NCI-H345 (cell line): ENCODE measurements around the gene PPM1H.

Experiments used
- DNase-seq: peaks from one replicate; lab custom pipeline; 2025; lab: John Stamatoyannopoulos, UW

The PPM1H gene

GRCh38 chr12:62873116-62873825, 61.7 kb downstream of the PPM1H start:
- no peak for DNase-seq

- DNase-seq, result no peak
Observed at GRCh38 chr12:62868820-62869219, 66.1 kb downstream of the PPM1H start.

- no peak for DNase-seq
Observed at GRCh38 chr12:62866451-62867082, 68.4 kb downstream of the PPM1H start.

GRCh38 chr12:62865937-62866336, 69.0 kb downstream of the PPM1H start:
- DNase-seq, result no peak

GRCh38 chr12:62865065-62865464, 69.9 kb downstream of the PPM1H start:
- DNase-seq, result no peak

GRCh38 chr12:62862259-62862881, 72.6 kb downstream of the PPM1H start:
- no peak for DNase-seq

GRCh38 chr12:62861586-62861985, 73.4 kb downstream of the PPM1H start:
- no peak for DNase-seq

- no peak for DNase-seq
Observed at GRCh38 chr12:62860501-62861411, 74.2 kb downstream of the PPM1H start.

GRCh38 chr12:62860020-62860419, 74.9 kb downstream of the PPM1H start:
- no peak for DNase-seq

GRCh38 chr12:62859321-62859737, 75.6 kb downstream of the PPM1H start:
- no peak for DNase-seq

GRCh38 chr12:62856454-62856853, 78.5 kb downstream of the PPM1H start:
- no peak for DNase-seq

- DNase-seq, result no peak
Observed at GRCh38 chr12:62854024-62854423, 80.9 kb downstream of the PPM1H start.

GRCh38 chr12:62849398-62849797, 85.6 kb downstream of the PPM1H start:
- DNase-seq, result no peak

GRCh38 chr12:62848418-62848817, 86.5 kb downstream of the PPM1H start:
- no peak for DNase-seq

GRCh38 chr12:62847709-62848108, 87.2 kb downstream of the PPM1H start:
- DNase-seq, result no peak

GRCh38 chr12:62846491-62846890, 88.5 kb downstream of the PPM1H start:
- DNase-seq, result no peak

GRCh38 chr12:62844915-62845314, 90.0 kb downstream of the PPM1H start:
- no peak for DNase-seq

GRCh38 chr12:62843716-62844115, 91.2 kb downstream of the PPM1H start:
- no peak for DNase-seq

- no peak for DNase-seq
Observed at GRCh38 chr12:62841846-62842245, 93.1 kb downstream of the PPM1H start.

GRCh38 chr12:62840806-62841205, 94.1 kb downstream of the PPM1H start:
- DNase-seq, result no peak

- DNase-seq, result no peak
Observed at GRCh38 chr12:62839869-62840660, 94.9 kb downstream of the PPM1H start.
